HepG2 (cell line): ENCODE data around the gene KHNYN. TPM values are rescaled to one million over a fixed set of nuclear protein-coding genes. Genes with fewer than 3 reads are reported as not detected.

Experiments used
- ATAC-seq: fragments of 200-7000 bp; cut with Tn5 transposase; 3 replicates; pipeline ENCODE4 v1.9.1; 2020; ENCODE audit warnings: mild to moderate bottlenecking, moderate library complexity
- BruUV-seq: library from RNA; stranded (reverse); fragments of 400-500 nt; replicated peaks from 2 replicates; lab custom pipeline; 2021; lab: Mats Ljungman, UMichigan
- CTCF ChIA-PET: fragments of 300-600 bp; formaldehyde crosslinking; extraction: SDS; loops from one replicate; lab custom pipeline; 2021; ENCODE audit warnings: low total read pairs, inconsistent platforms, low intra/inter-chr PET ratio; lab: Yijun Ruan, JAX
- POLR2A ChIA-PET: fragments of 350-600 bp; sonication (Branson Sonifier 250); formaldehyde crosslinking; loops from one replicate; lab custom pipeline; 2020; ENCODE audit warnings: antibody characterized with exemption, inconsistent platforms; lab: Yijun Ruan, JAX
- DNase-seq: peaks from one replicate; pipeline ENCODE4 v3.0.0-alpha.2; 2015; ENCODE audit warnings: low spot score
- FAIRE-seq: peaks from 3 replicates; lab custom pipeline; 2011; peaks lifted over from hg19 to GRCh38; lab: Jason Lieb, UNC
- H2AFZ ChIP-seq: one replicate; pipeline ENCODE4 v1.6.1; 2011; ENCODE audit warnings: low read length, inconsistent platforms
- H3K27ac ChIP-seq: fragments of 300-600 bp; 3 replicates; pipeline ENCODE4 v1.8.0; 2011; ENCODE audit warnings: mixed run types, mild to moderate bottlenecking, mixed read lengths, low read length, inconsistent platforms; ENCODE audit not compliant: insufficient read depth; ENCODE audit errors: extremely low read length
- H3K27me3 ChIP-seq, 2 experiments: fragments of 200-600 bp in 1 of 2; 2 replicates in 1 of 2; 3 replicates in 1 of 2; pipeline versions ENCODE4 v1.6.0 to v1.8.0; 2011; ENCODE audit warnings: low read length in 2 of 2, mild to moderate bottlenecking in 2 of 2, moderate library complexity in 2 of 2, inconsistent platforms in 1 of 2; ENCODE audit not compliant: insufficient read depth in 2 of 2, control insufficient read depth in 1 of 2
- H3K36me3 ChIP-seq, 2 experiments: fragments of 200-600 bp in 1 of 2; replicated peaks in 1 of 2; 2 replicates in 1 of 2; 3 replicates in 1 of 2; pipeline versions ENCODE4 v1.5.1 to v1.8.0; 2011; ENCODE audit warnings: low read length in 2 of 2, inconsistent platforms in 1 of 2; ENCODE audit not compliant: insufficient read depth in 2 of 2, control insufficient read depth in 1 of 2
- H3K4me1 ChIP-seq: 2 replicates; pipeline ENCODE4 v1.5.1; 2012; ENCODE audit warnings: low read length, inconsistent platforms; ENCODE audit not compliant: insufficient read depth
- H3K4me2 ChIP-seq: 2 replicates; pipeline ENCODE4 v1.6.0; 2011; ENCODE audit warnings: low read depth, low read length, inconsistent platforms
- H3K4me3 ChIP-seq, 3 experiments: fragments of 200-600 bp in 1 of 3; sonication (generic), shearing (Covaris generic) in 1 of 3; replicated peaks in 1 of 3; 2 replicates each; pipeline ENCODE4 v1.5.1; 2011 to 2016; ENCODE audit warnings: low read length in 3 of 3, inconsistent platforms in 2 of 3, low read depth in 2 of 3, mild to moderate bottlenecking in 2 of 3, control low read depth in 1 of 3, mixed read lengths in 1 of 3; ENCODE audit not compliant: insufficient read depth in 1 of 3
- H3K79me2 ChIP-seq: one replicate; pipeline ENCODE4 v1.6.1; 2011; ENCODE audit warnings: low read length, inconsistent platforms; ENCODE audit not compliant: insufficient read depth
- H3K9ac ChIP-seq: 2 replicates; pipeline ENCODE4 v1.6.0; 2011; ENCODE audit warnings: mild to moderate bottlenecking, low read depth, low read length, inconsistent platforms; ENCODE audit not compliant: insufficient read depth
- H3K9me3 ChIP-seq: 2 replicates; pipeline ENCODE4 v1.5.1; 2012; ENCODE audit warnings: mild to moderate bottlenecking, low read length
- H4K20me1 ChIP-seq: 2 replicates; pipeline ENCODE4 v1.6.0; 2011; ENCODE audit warnings: inconsistent platforms, mild to moderate bottlenecking, low read length, moderate library complexity; ENCODE audit not compliant: insufficient read depth
- CREM ChIP-seq, 2 experiments: sonication (generic) in 1 of 2; formaldehyde crosslinking in 1 of 2; IDR thresholded peaks; 2 replicates each; pipeline versions ENCODE4 v1.4.0 to v1.6.1; 2016 to 2020; ENCODE audit warnings: antibody characterized with exemption in 1 of 2, mild to moderate bottlenecking in 1 of 2, missing genetic modification reagents in 1 of 2
- FLYWCH1 ChIP-seq: sonication (generic); formaldehyde crosslinking; IDR thresholded peaks from 2 replicates; pipeline ENCODE4 v1.8.1; 2023; ENCODE audit warnings: mild to moderate bottlenecking, missing genetic modification reagents
- GATAD2A ChIP-seq: IDR thresholded peaks from 2 replicates; pipeline ENCODE4 v1.6.1; 2016
- GMEB1 ChIP-seq: sonication (generic); formaldehyde crosslinking; IDR thresholded peaks from 2 replicates; pipeline ENCODE4 v1.5.1; 2020; ENCODE audit warnings: missing genetic modification reagents, mild to moderate bottlenecking, borderline replicate concordance
- HES4 ChIP-seq: sonication (generic); formaldehyde crosslinking; IDR thresholded peaks from 2 replicates; pipeline ENCODE4 v1.9.0; 2021; ENCODE audit warnings: mild to moderate bottlenecking, missing genetic modification reagents, borderline replicate concordance
- HNRNPLL ChIP-seq: fragments of 200-400 bp; formaldehyde crosslinking; IDR thresholded peaks from 2 replicates; pipeline ENCODE4 v1.6.1; 2017; ENCODE audit warnings: mild to moderate bottlenecking, low read depth, low read length; ENCODE audit not compliant: poor library complexity, severe bottlenecking
- KLF13 ChIP-seq: sonication (generic); formaldehyde crosslinking; IDR thresholded peaks from 2 replicates; pipeline ENCODE4 v1.4.0; 2020; ENCODE audit warnings: mild to moderate bottlenecking, missing genetic modification reagents
- NCOA1 ChIP-seq: sonication (generic); formaldehyde crosslinking; IDR thresholded peaks from 2 replicates; pipeline ENCODE4 v1.9.0; 2021; ENCODE audit warnings: missing genetic modification reagents
- SMAD3 ChIP-seq: sonication (generic); formaldehyde crosslinking; IDR thresholded peaks from 2 replicates; pipeline ENCODE4 v1.4.0; 2020; ENCODE audit warnings: missing genetic modification reagents
- SNRNP70 ChIP-seq: fragments of 200-400 bp; formaldehyde crosslinking; IDR thresholded peaks from 2 replicates; pipeline ENCODE4 v1.6.1; 2017; ENCODE audit warnings: mild to moderate bottlenecking, low read depth, low read length, moderate library complexity
- THAP11 ChIP-seq: IDR thresholded peaks from 2 replicates; pipeline ENCODE4 v1.6.1; 2016; ENCODE audit warnings: missing biosample characterization, missing genetic modification reagents
- ZBTB8A ChIP-seq: sonication (generic); formaldehyde crosslinking; IDR thresholded peaks from 2 replicates; pipeline ENCODE4 v1.4.0; 2020; ENCODE audit warnings: mild to moderate bottlenecking, low read depth, missing genetic modification reagents, borderline replicate concordance
- ZMYM3 ChIP-seq: sonication (generic); formaldehyde crosslinking; IDR thresholded peaks from 2 replicates; pipeline ENCODE4 v1.5.1; 2020; ENCODE audit warnings: mild to moderate bottlenecking, missing genetic modification reagents
- ZNF17 ChIP-seq: sonication (generic); formaldehyde crosslinking; IDR thresholded peaks from 2 replicates; pipeline ENCODE4 v1.5.0; 2020; ENCODE audit warnings: mild to moderate bottlenecking, missing genetic modification reagents
- WGBS: methylation state at CpG from one replicate; pipeline ENCODE4 v1.1.6; 2017; ENCODE audit warnings: low lambda C conversion rate; 5-methylcytosine and 5-hydroxymethylcytosine counted together
- in situ Hi-C: cut with HindIII; loops from 2 replicates; pipeline ENCODE4 v1.10.0; 2017; ENCODE audit warnings: low pct_unique_long_range_greater_than_20kb; ENCODE audit not compliant: extremely low pct_ligation_motif_present
- intact Hi-C: fragments of 100-400 bp; cut with micrococcal nuclease; formaldehyde crosslinking; loops from one replicate; pipeline ENCODE4 v1.10.0; 2022; ENCODE audit not compliant: unreplicated experiment
- polyA plus RNA-seq, 8 experiments: library from polyadenylated mRNA; depleted of rRNA in 3 of 8; stranded (reverse) in 7 of 8; unstranded in 1 of 8; fragments of >200 nt; fragmentation: Illumina TruSeq in 4 of 8; extraction: Trizol in 4 of 8; gene quantifications; 2 replicates each; pipeline versions ENCODE4 v1.2.1 to v1.2.3, GENCODE V29; 2011 to 2016; ENCODE audit warnings: low read depth in 4 of 8, missing spikeins in 1 of 8, mixed read lengths in 1 of 8; ENCODE audit not compliant: insufficient read depth in 1 of 8
- total RNA-seq, 5 experiments: library from RNA; depleted of rRNA; stranded (reverse); fragments of >200 nt; fragmentation: Illumina TruSeq; extraction: Trizol; gene quantifications; 2 replicates each; pipeline ENCODE4 v1.2.3, GENCODE V29; 2016; ENCODE audit warnings: low read depth in 1 of 5
- TF ChIP-seq, protein P1 (sequence below): sonication (generic); formaldehyde crosslinking; IDR thresholded peaks from 2 replicates; pipeline ENCODE4 v1.9.0; 2021; ENCODE audit warnings: missing genetic modification reagents, borderline replicate concordance
- TF ChIP-seq, protein P2 (sequence below): sonication (generic); formaldehyde crosslinking; IDR thresholded peaks from 2 replicates; pipeline ENCODE4 v1.5.1; 2020; ENCODE audit warnings: mild to moderate bottlenecking, moderate library complexity, missing genetic modification reagents

The KHNYN gene
- total and polyA plus RNA-seq, 2 of the 13 experiments (the other 11 are each of a cell fraction or from before 2014, with no cell fraction given), result 52.8 to 75.7 TPM

- TF ChIP-seq ZNF17 (no peak), GATAD2A (CRISPR knock-in tag) (no peak), KLF13 (CRISPR knock-in tag) (no peak), SNRNP70 (no peak), NCOA1 (no peak), FLYWCH1 (CRISPR knock-in tag) (0 out of 2 replicates have a peak, but pooled peaks have one; percentile 51), ZMYM3 (no peak)
Measured at GRCh38 chr14:24416932-24417619, 12.7 kb upstream of the KHNYN start (continued).

DNA sequence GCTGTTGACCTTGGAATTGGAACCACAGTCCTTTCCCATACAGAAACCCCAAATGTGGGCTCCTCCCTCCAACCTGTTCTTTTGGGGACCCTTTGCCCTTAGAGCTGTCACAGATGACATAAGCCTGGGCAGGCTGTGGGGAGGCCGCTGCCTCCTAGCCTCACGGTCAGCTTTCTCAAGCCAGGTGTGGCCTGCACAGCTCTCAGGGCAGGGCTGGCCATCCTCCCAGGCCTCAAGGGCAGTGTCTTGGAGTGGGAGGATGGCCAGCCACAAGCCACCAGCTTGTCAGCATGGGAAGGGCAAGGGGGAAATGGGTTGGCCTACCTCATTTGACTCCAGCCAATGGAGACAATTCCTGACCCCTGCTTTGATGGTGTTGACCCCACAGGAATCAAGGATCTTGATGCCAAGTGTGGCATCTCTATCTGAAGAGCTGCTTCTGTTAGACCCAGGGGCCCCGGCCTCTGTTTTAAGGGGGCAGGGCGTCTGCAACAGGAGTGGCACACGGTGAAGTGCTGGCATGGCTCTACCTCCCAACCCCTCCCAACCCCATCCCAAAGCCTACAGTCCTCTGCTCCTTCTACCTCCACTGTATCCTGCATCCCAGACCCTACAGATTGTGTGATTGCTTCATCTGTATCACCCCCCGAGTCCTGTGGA is 11.8 kb upstream of the KHNYN start:
- ATAC-seq (no peak), DNase-seq (no peak), FAIRE-seq (no peak)
- no peaks in the 10 kb centered on the region for H3K79me2 ChIP-seq
- CTCF ChIA-PET, result no interaction called here
- peaks cover 0 to 7% of the 10 kb centered on the region in 2 experiments; a peak in 1 of 5 replicates for H3K27me3 ChIP-seq
- no peak overlapping the region for H3K4me2 ChIP-seq
- BruUV-seq, result no TSS peak
- no peaks in the 10 kb centered on the region for H3K9me3 ChIP-seq
- no peak overlapping the region for H2AFZ ChIP-seq
- 44% methylated on average over 6 of the region's 6 CpGs for WGBS
- H3K36me3 ChIP-seq, result no peaks in the 10 kb centered on the region
- H3K27ac ChIP-seq, result no peak overlapping the region
- intact Hi-C loops (no loop called here), in situ Hi-C loops (no loop called here)
- H4K20me1 ChIP-seq, result no peaks in the 10 kb centered on the region
- no peak overlapping the region for H3K9ac ChIP-seq
- peaks cover 8% of the 10 kb centered on the region for H3K4me1 ChIP-seq
- POLR2A ChIA-PET, result interaction anchor here (0.9 to 6.6 kb wide), 3 partner anchors 8 to 24 kb away, joined by 4 to 46 read pairs (median 6); partner anchors contain the start of genes CBLN3, KHNYN and SDR39U1
- no peak overlapping the region for H3K4me3 ChIP-seq
- TF ChIP-seq THAP11, result no peak
- TF ChIP-seq, protein P1, sequence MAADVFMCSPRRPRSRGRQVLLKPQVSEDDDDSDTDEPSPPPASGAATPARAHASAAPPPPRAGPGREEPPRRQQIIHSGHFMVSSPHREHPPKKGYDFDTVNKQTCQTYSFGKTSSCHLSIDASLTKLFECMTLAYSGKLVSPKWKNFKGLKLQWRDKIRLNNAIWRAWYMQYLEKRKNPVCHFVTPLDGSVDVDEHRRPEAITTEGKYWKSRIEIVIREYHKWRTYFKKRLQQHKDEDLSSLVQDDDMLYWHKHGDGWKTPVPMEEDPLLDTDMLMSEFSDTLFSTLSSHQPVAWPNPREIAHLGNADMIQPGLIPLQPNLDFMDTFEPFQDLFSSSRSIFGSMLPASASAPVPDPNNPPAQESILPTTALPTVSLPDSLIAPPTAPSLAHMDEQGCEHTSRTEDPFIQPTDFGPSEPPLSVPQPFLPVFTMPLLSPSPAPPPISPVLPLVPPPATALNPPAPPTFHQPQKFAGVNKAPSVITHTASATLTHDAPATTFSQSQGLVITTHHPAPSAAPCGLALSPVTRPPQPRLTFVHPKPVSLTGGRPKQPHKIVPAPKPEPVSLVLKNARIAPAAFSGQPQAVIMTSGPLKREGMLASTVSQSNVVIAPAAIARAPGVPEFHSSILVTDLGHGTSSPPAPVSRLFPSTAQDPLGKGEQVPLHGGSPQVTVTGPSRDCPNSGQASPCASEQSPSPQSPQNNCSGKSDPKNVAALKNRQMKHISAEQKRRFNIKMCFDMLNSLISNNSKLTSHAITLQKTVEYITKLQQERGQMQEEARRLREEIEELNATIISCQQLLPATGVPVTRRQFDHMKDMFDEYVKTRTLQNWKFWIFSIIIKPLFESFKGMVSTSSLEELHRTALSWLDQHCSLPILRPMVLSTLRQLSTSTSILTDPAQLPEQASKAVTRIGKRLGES (CRISPR knock-in tag), result no peak
- TF ChIP-seq HNRNPLL, result peak; percentile 22
- TF ChIP-seq ZBTB8A (CRISPR knock-in tag), result no peak
- 0 out of 2 replicates have a peak, but pooled peaks have one; percentile 26 for TF ChIP-seq HES4 (CRISPR knock-in tag)
- TF ChIP-seq, protein P2, sequence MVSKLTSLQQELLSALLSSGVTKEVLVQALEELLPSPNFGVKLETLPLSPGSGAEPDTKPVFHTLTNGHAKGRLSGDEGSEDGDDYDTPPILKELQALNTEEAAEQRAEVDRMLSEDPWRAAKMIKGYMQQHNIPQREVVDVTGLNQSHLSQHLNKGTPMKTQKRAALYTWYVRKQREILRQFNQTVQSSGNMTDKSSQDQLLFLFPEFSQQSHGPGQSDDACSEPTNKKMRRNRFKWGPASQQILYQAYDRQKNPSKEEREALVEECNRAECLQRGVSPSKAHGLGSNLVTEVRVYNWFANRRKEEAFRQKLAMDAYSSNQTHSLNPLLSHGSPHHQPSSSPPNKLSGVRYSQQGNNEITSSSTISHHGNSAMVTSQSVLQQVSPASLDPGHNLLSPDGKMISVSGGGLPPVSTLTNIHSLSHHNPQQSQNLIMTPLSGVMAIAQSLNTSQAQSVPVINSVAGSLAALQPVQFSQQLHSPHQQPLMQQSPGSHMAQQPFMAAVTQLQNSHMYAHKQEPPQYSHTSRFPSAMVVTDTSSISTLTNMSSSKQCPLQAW (CRISPR knock-in tag), result no peak
- no peak for TF ChIP-seq CREM (IDR thresholded peaks at IDR 0.05)
- TF ChIP-seq CREM (CRISPR knock-in tag; IDR thresholded peaks at IDR 0.05), result 0 out of 2 replicates have a peak, but pooled peaks have one; percentile 3
- TF ChIP-seq GMEB1 (CRISPR knock-in tag), result no peak
- TF ChIP-seq SMAD3, result no peak
